ENCODE results near the gene NCLN. TPM values are rescaled to one million over a fixed set of nuclear protein-coding genes. Genes with fewer than 3 reads are reported as not detected.

NCLN gene
- total RNA-seq, 2 donors from 2014 or later: 48.6 to 68.5 TPM

- WGBS: 85% methylated on average over 5 of the region's 5 CpGs
- H3K9me3 ChIP-seq: no peaks in the 10 kb centered on the region
- no peak for DNase-seq (ENCODE audit: low spot score)
These were observed 53.6 kb downstream of the NCLN start for GRCh38 chr19:3239367-3239766.

GRCh38 chr19:3243819-3244700 lies 58.3 kb downstream of the NCLN start:
- 37% methylated on average over 23 of the region's 23 CpGs for WGBS
- no peaks in the 10 kb centered on the region for H3K4me1 ChIP-seq (replicated peaks)
- no peaks in the 10 kb centered on the region for H3K9me3 ChIP-seq
- H3K4me3 ChIP-seq: no peak overlapping the region
- TF ChIP-seq CTCF (IDR thresholded peaks at IDR 0.05): no peak
- no peak for TF ChIP-seq POLR2AphosphoS5 (IDR thresholded peaks at IDR 0.05)
- no peak for TF ChIP-seq POLR2A (IDR thresholded peaks at IDR 0.05)
- no peak for DNase-seq (ENCODE audit: low spot score)
- intact Hi-C loops (cut with DNase I): no loop called here
- H3K36me3 ChIP-seq: no peaks in the 10 kb centered on the region
- no peak overlapping the region for H3K27ac ChIP-seq
- no peaks in the 10 kb centered on the region for H3K27me3 ChIP-seq (replicated peaks; ENCODE audit: insufficient read depth)

More at GRCh38 chr19:3239367-3239766, 53.6 kb downstream of the NCLN start:
- Histone ChIP-seq H3K27ac (no peak overlapping the region), H3K4me1 (replicated peaks) (no peaks in the 10 kb centered on the region), H3K27me3 (replicated peaks; ENCODE audit: insufficient read depth) (no peaks in the 10 kb centered on the region), H3K4me3 (no peak overlapping the region), H3K36me3 (no peaks in the 10 kb centered on the region)
- intact Hi-C loops (cut with DNase I): no loop called here
- TF ChIP-seq POLR2A (IDR thresholded peaks at IDR 0.05): no peak
- TF ChIP-seq POLR2AphosphoS5 (IDR thresholded peaks at IDR 0.05): no peak
- TF ChIP-seq CTCF (IDR thresholded peaks at IDR 0.05): no peak

GRCh38 chr19:3245050-3245449 lies 59.3 kb downstream of the NCLN start:
- Histone ChIP-seq H3K27ac (no peak overlapping the region), H3K4me1 (replicated peaks) (no peaks in the 10 kb centered on the region), H3K9me3 (no peaks in the 10 kb centered on the region), H3K4me3 (no peak overlapping the region), H3K36me3 (no peaks in the 10 kb centered on the region), H3K27me3 (replicated peaks; ENCODE audit: insufficient read depth) (no peaks in the 10 kb centered on the region)
- DNase-seq (ENCODE audit: low spot score): no peak
- 85% methylated on average over 9 of the region's 9 CpGs for WGBS
- TF ChIP-seq CTCF (IDR thresholded peaks at IDR 0.05): no peak
- TF ChIP-seq POLR2A (IDR thresholded peaks at IDR 0.05): no peak
- no peak for TF ChIP-seq POLR2AphosphoS5 (IDR thresholded peaks at IDR 0.05)
- intact Hi-C loops (cut with DNase I): no loop called here

GRCh38 chr19:3248728-3249326 lies 63.1 kb downstream of the NCLN start:
- no peak for DNase-seq (ENCODE audit: low spot score)
- Histone ChIP-seq H3K4me1 (replicated peaks) (no peaks in the 10 kb centered on the region), H3K9me3 (no peaks in the 10 kb centered on the region), H3K27me3 (replicated peaks; ENCODE audit: insufficient read depth) (no peaks in the 10 kb centered on the region), H3K4me3 (no peak overlapping the region), H3K27ac (no peak overlapping the region), H3K36me3 (no peaks in the 10 kb centered on the region)
- WGBS: 47% methylated on average over 11 of the region's 14 CpGs
- TF ChIP-seq POLR2AphosphoS5 (IDR thresholded peaks at IDR 0.05): no peak
- no peak for TF ChIP-seq POLR2A (IDR thresholded peaks at IDR 0.05)
- no peak for TF ChIP-seq CTCF (IDR thresholded peaks at IDR 0.05)
- intact Hi-C loops (cut with DNase I): no loop called here

All from prostate gland (tissue), 2 donors.